ENCODE measurements around the gene RAD18.

The RAD18 gene

GRCh38 chr3:8964436-8965370 lies 1.4 kb upstream of the RAD18 start:
- DNase-seq, result no peak

GRCh38 chr3:8962226-8962861 lies 928 bp downstream of the RAD18 start:
- no peak for DNase-seq

- no peak for DNase-seq
Measured at GRCh38 chr3:8959668-8960067, 3.6 kb downstream of the RAD18 start.

- no peak for DNase-seq
Measured at GRCh38 chr3:8954938-8955763, 8.1 kb downstream of the RAD18 start.

DNA sequence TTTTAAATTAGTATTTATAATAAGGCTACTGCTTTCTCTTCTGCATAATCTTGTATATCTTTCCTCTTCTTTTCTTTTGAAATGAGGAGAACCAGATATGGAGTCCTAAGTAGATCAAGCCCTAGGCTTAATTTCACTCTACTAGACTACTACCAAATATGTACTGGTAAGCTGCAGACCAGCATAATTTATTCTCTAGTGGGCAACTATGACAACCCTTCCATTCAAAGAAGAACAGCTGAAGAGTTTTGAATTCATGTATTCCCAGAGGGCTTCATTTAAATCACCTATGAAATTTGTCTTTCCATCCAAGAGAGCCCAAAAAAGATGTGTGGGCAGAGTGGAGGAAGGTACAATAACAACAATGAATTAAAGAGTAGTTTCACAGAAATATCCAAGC lies 10.0 kb downstream of the RAD18 start:
- no peak for DNase-seq

- DNase-seq, result no peak
Measured at GRCh38 chr3:8952130-8952529, 11.1 kb downstream of the RAD18 start.

DNA sequence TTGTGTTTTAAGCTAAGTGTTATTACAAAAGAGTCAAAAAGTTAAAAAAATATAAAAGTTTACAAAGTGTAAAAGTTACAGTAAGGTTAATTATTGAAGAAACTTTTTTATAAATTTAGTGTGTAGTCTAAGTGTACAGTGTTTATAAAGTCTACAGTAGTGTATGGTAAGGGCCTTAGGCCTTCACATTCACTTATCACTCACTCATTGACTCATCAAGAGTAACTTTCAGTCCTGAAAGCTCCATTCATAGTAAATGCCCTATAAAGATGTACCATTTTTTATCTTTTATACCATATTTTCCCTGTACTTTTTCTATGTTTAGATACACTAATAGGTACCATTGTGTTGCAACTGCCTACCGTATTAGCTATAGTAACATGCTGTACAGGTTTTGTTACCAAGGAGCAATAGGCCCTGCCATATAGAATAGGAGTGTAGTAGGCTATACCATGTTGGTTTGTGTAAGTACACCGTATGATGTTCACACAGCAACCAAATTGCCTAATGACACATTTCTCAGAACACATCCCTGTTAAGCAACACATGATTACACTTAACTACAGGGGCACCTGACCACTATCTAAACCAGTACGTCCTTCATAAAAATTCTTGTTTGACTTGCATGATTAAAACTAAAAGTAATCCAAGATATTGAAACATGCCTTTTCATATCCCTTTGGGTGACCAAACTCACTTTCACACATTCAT lies 17.2 kb downstream of the RAD18 start:
- no peak for DNase-seq

DNA sequence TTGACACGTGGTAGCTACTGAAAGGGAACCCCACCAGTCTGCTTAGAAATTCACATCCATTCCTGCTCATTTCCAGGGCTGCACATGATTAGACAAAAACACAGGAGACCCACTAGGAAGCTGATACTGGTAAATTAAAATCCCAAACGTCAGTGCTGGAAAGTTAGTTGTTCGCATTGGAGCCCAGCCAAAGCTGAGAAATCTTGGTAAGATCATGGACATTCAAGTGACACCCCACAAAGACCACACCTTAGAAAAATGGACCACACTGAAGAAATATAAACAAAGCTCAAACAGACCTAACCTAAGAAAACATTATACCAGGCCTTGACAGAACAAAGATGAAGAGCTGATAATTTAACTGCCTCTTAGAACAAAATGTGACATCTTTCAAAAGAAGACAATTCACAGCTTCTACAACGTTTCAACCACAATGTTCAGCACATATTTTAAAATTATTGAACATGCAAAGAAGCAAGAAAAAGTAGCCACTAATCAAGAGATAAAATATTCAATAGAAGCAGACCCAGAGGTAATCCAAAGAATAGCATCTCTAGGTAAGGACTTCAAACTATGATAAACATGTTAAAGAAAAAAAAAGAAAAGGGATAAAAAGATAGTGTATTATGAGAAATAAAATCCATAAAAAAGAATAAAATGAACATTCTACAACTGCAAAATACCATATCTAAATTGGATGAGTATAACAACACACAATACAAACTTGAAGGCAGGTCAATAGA lies 20.4 kb downstream of the RAD18 start:
- no peak for DNase-seq

- DNase-seq, result no peak
Measured at GRCh38 chr3:8942115-8942514, 21.2 kb downstream of the RAD18 start.

DNA sequence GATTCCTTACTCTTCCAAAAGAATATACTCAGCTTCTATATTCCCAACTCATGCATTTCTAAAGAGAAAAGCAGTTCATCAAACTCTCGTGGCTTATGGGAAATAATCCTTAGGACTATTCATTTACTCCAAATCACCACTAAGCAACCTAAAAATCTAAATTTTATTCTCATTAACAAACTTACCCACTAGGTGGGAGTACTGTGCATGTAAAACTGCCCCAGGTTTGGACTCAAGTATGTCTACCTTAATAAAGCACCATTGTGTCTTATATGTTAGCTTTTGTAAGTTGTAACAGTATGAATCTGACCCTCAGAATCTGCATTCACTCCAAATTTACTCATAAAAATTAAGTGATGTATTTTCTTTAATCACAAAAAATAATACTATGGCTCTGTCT lies 25.3 kb downstream of the RAD18 start:
- DNase-seq, result no peak

GRCh38 chr3:8937064-8938020 lies 25.9 kb downstream of the RAD18 start:
- no peak for DNase-seq

- no peak for DNase-seq
Measured at GRCh38 chr3:8932507-8932906, 30.8 kb downstream of the RAD18 start.

DNA sequence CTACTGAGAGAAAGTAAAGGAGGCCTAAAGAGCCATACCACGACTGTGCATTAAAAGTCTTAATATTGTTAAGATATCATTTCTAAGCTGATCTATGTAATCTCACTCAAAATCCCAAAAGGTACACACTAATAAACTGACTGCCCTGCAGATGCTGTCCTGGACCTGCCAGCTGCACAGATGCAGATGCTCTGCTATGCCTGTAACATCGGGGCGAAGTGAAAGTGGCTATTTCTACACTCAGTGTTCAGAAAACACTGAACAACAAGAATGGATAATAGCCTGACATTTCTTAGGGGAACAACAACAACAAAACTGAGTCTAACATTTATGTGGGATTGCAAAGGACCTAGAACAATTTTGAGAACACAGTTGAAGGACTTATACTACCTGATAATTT lies 31.9 kb downstream of the RAD18 start:
- no peak for DNase-seq

DNA sequence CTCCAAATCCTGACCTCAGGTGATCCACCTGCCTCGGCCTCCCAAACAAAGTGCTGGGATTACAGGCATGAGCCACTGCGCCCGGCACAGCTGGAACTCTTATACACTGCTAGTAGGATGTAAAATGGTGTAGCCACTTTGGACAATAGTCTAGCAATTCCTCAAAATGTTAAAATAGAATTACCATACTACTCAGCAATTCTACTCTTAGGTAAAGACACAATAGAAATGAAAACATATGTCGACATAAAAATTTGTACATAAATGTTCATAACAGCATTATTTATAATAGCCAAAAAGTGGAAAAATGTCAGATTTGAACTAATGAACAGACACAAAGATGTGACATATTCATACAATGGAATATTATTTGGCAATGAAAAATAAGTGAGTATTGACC lies 33.4 kb downstream of the RAD18 start:
- DNase-seq, result no peak

DNA sequence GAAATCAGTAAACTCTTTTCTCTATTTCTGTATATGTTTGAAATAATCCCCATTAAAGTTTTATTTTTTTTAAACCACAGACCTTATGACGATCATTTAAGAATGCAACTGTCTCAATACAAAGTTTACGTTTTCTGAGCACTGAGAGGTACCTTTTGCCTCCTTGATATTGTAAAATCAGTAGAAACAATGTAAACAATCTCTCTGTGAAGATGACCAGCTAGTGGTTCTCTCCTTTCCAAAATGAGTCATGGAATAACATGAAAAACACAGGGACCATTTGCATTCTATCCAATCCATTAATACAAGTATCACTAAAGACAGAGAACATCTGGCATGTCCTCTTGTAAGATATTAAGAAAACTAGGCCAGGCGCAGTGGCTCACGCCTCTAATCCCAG lies 48.8 kb downstream of the RAD18 start:
- DNase-seq, result no peak

DNA sequence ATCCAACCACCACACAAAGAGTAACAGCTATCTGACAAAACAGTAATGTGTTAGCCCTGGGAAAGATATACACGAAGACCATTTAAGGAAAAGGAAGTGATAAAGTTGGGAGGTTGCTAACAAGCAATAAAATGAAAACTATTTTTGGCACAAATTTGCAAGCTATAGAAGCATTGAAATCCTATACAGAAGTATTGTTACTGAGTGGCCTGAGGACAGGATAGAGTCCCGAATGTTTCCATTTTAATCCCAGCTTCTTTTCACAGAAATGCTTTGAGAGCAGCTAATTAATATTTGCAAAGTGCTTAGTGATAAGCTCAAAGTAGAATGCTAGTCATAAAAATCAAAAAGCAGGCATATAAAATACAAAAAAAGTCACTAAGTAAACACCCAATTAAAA lies 51.5 kb downstream of the RAD18 start:
- no peak for DNase-seq

DNA sequence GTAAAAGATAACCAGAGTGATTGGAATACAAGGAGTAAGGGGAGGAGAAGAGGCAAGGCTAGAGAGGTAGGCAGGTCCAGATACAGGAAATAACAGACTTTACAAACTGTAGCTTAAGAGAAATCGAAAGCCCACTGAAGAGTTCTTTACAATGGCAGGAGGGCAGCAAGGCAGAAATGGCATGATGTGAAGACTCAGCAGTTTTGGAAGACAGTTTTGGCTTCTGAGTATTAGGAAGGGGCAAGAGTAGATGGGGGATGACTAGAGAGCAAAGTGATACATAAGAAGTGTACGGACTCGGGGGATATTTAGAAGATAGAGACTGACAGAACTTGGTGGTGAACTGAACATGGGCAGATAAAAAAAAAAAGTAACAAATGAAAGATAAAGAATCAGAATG lies 54.1 kb downstream of the RAD18 start:
- no peak for DNase-seq

- no peak for DNase-seq
Measured at GRCh38 chr3:8903191-8903590, 60.1 kb downstream of the RAD18 start.

DNA sequence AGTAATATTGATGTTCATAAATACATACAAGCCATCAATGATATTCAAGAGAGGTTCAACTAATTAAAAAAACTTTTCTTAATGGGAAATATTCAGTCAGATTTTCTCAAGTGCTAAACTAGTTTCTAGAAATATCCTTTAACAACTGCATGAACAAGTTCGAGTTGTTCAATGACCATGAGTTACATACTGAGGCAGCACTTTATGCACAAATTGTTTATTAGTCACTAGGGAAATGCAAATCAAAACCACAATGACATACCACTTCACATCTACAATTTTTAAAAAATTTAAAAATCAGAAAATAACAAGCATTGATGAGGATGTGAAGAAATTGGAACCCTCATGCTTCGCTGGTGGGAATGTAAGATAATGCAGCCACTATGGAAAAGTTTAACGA lies 62.4 kb downstream of the RAD18 start:
- DNase-seq, result no peak

DNA sequence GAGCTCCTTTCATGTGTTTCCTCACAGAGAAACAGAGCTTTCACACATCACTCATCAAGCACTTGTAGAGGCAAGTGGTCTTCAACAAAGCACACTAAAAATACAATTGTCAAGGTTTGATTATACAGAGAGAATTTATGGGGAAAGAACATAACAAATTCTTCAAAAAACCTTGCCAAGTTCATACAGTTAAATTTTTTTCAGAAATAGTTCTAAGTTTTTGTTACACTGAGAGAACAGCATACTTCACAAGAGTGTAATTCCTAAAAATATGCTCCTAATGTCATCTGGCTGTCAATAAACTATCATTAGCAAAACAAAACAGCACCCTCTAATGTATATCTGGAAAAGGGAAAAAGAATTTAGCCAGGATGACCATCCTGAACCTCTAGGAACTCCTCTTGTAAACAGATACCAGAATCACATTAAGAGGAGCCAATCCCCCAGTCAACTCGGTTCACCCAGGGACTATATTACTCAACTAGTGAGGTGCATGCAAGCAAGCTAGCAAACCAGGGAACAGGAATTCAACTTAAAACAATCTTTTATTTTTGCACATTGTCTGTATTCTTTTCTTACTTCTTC lies 63.3 kb downstream of the RAD18 start:
- no peak for DNase-seq

- no peak for DNase-seq
Measured at GRCh38 chr3:8895829-8896228, 67.4 kb downstream of the RAD18 start.
